Kidney epithelial cell (primary cell): Measurements from ENCODE around the gene USP31. TPM values are rescaled to one million over a fixed set of nuclear protein-coding genes. Genes with fewer than 3 reads are reported as not detected.

Experiments
- DNase-seq: peaks from one replicate; pipeline ENCODE4 v3.0.0-alpha.2; 2010; ENCODE audit warnings: low read depth
- H3K27me3 ChIP-seq: 2 replicates; pipeline ENCODE4 v1.6.0; 2011; ENCODE audit warnings: low read length; ENCODE audit not compliant: control insufficient read depth, insufficient read depth
- H3K36me3 ChIP-seq: 2 replicates; pipeline ENCODE4 v1.5.1; 2011; ENCODE audit warnings: low read length; ENCODE audit not compliant: control insufficient read depth, insufficient read depth
- H3K4me3 ChIP-seq: 2 replicates; pipeline ENCODE4 v1.5.1; 2011; ENCODE audit warnings: low read depth, mild to moderate bottlenecking, control low read depth, low read length
- CTCF ChIP-seq: IDR thresholded peaks from 2 replicates; pipeline ENCODE4 v1.5.1; 2011; ENCODE audit warnings: mild to moderate bottlenecking, moderate library complexity, low read length, control low read depth, inconsistent platforms; ENCODE audit not compliant: insufficient read depth, poor library complexity, severe bottlenecking
- total RNA-seq: library from RNA; depleted of rRNA; stranded (reverse); fragments of >200 nt; gene quantifications from 2 replicates; pipeline ENCODE4 v1.2.3, GENCODE V29; 2015

The USP31 gene
- total RNA-seq, 1 donor from 2014 or later: 16.1 TPM

GRCh38 chr16:23079675-23080301, 69.5 kb downstream of the USP31 start:
- DNase-seq: no peak
- H3K36me3 ChIP-seq: peaks cover 3% of the 10 kb centered on the region
- H3K4me3 ChIP-seq: no peak overlapping the region
- H3K27me3 ChIP-seq: no peaks in the 10 kb centered on the region
- no peak for TF ChIP-seq CTCF

- DNase-seq: no peak
- Histone ChIP-seq H3K4me3 (no peak overlapping the region), H3K27me3 (no peaks in the 10 kb centered on the region), H3K36me3 (peaks cover 3% of the 10 kb centered on the region)
- TF ChIP-seq CTCF: no peak
Observed at GRCh38 chr16:23074423-23074822, 74.8 kb downstream of the USP31 start.

GRCh38 chr16:23072769-23073549, 76.3 kb downstream of the USP31 start:
- Histone ChIP-seq H3K27me3 (no peaks in the 10 kb centered on the region), H3K36me3 (peaks cover 1% of the 10 kb centered on the region), H3K4me3 (no peak overlapping the region)
- no peak for TF ChIP-seq CTCF
- DNase-seq: no peak

- DNase-seq: no peak
- H3K36me3 ChIP-seq: peaks cover 1% of the 10 kb centered on the region
- TF ChIP-seq CTCF: no peak
- no peak overlapping the region for H3K4me3 ChIP-seq
- no peaks in the 10 kb centered on the region for H3K27me3 ChIP-seq
Observed at GRCh38 chr16:23072084-23072599, 77.1 kb downstream of the USP31 start.

- no peak for DNase-seq
- no peak for TF ChIP-seq CTCF
- H3K27me3 ChIP-seq: no peaks in the 10 kb centered on the region
- peaks cover 1% of the 10 kb centered on the region for H3K36me3 ChIP-seq
- no peak overlapping the region for H3K4me3 ChIP-seq
Observed at GRCh38 chr16:23071196-23072083, 77.8 kb downstream of the USP31 start.
